Embryonic facial prominence (tissue), 1 donor: ENCODE measurements around the gene NDEL1.

Experiments
- DNase-seq: peaks from one replicate; pipeline ENCODE4 v3.0.0-alpha.2; 2016; ENCODE audit errors: extremely low spot score

NDEL1 gene

GRCh38 chr17:8477715-8478441, 42.2 kb downstream of the NDEL1 start:
- no peak for DNase-seq

- DNase-seq = no peak
Observed at GRCh38 chr17:8479431-8479947, 43.8 kb downstream of the NDEL1 start.

GRCh38 chr17:8480011-8480976, 44.6 kb downstream of the NDEL1 start:
- DNase-seq = no peak

GRCh38 chr17:8481089-8481488, 45.4 kb downstream of the NDEL1 start:
- no peak for DNase-seq

- no peak for DNase-seq
Observed at GRCh38 chr17:8481703-8482102, 46.0 kb downstream of the NDEL1 start.

- no peak for DNase-seq
Observed at GRCh38 chr17:8482546-8482945, 46.9 kb downstream of the NDEL1 start.

- no peak for DNase-seq
Observed at GRCh38 chr17:8484465-8484864, 48.8 kb downstream of the NDEL1 start.

- no peak for DNase-seq
Observed at GRCh38 chr17:8485491-8485890, 49.8 kb downstream of the NDEL1 start.

- DNase-seq = no peak
Observed at GRCh38 chr17:8487130-8487645, 51.5 kb downstream of the NDEL1 start.

GRCh38 chr17:8487743-8488142, 52.1 kb downstream of the NDEL1 start:
- no peak for DNase-seq

GRCh38 chr17:8488491-8488890, 52.8 kb downstream of the NDEL1 start:
- no peak for DNase-seq

- no peak for DNase-seq
Observed at GRCh38 chr17:8488901-8489300, 53.2 kb downstream of the NDEL1 start.

- DNase-seq = no peak
Observed at GRCh38 chr17:8489841-8490240, 54.2 kb downstream of the NDEL1 start.

GRCh38 chr17:8490256-8491023, 54.8 kb downstream of the NDEL1 start:
- no peak for DNase-seq

GRCh38 chr17:8492121-8492520, 56.4 kb downstream of the NDEL1 start:
- DNase-seq = no peak

- DNase-seq = no peak
Observed at GRCh38 chr17:8494021-8494420, 58.3 kb downstream of the NDEL1 start.

- no peak for DNase-seq
Observed at GRCh38 chr17:8494506-8495111, 58.9 kb downstream of the NDEL1 start.

GRCh38 chr17:8496081-8496480, 60.4 kb downstream of the NDEL1 start:
- no peak for DNase-seq

- DNase-seq = no peak
Observed at GRCh38 chr17:8499171-8499570, 63.5 kb downstream of the NDEL1 start.

GRCh38 chr17:8499614-8500013, 63.9 kb downstream of the NDEL1 start:
- DNase-seq = no peak

- DNase-seq = no peak
Observed at GRCh38 chr17:8500609-8501008, 64.9 kb downstream of the NDEL1 start.
